ENCODE measurements around the gene NOSTRIN. TPM values are rescaled to one million over a fixed set of nuclear protein-coding genes. Genes with fewer than 3 reads are reported as not detected.

The NOSTRIN gene
- total and polyA plus RNA-seq, 4 donors = 4.1 to 16.7 (median 8.5) TPM

GRCh38 chr2:168912901-168913369 is 110.5 kb downstream of the NOSTRIN start (continued):
- TF ChIP-seq CTCF (IDR thresholded peaks at IDR 0.05; ENCODE audit: low read depth, low read length, missing input control) = no peak
- no peak for TF ChIP-seq MAX (IDR thresholded peaks at IDR 0.05)
- TF ChIP-seq RXRA (IDR thresholded peaks at IDR 0.05) = no peak
- TF ChIP-seq ATF3 (IDR thresholded peaks at IDR 0.05) = no peak

- no peaks in the 10 kb centered on the region for H3K27me3 ChIP-seq (ENCODE audit: control insufficient read depth in 4 of 4, insufficient read depth in 4 of 4, low read length in 3 of 4)
- TF ChIP-seq CTCF (IDR thresholded peaks at IDR 0.05; ENCODE audit: low read depth, low read length, missing input control) (no peak), HNF4A (conservative IDR thresholded peaks at IDR 0.05) (peak; percentile 82 to 87), YY1 (IDR thresholded peaks at IDR 0.05) (peak; percentile 68), RAD21 (IDR thresholded peaks at IDR 0.05) (peak; percentile 48 to 59), SP1 (IDR thresholded peaks at IDR 0.05) (peak; percentile 47), EGR1 (IDR thresholded peaks at IDR 0.05; ENCODE audit: low read depth in 2 of 2) (no peak), NR2F2 (IDR thresholded peaks at IDR 0.05) (no peak), HNF4G (IDR thresholded peaks at IDR 0.05) (peak; percentile 51), ATF3 (IDR thresholded peaks at IDR 0.05) (peak; percentile 45), MAX (IDR thresholded peaks at IDR 0.05) (peak; percentile 78), RXRA (IDR thresholded peaks at IDR 0.05) (peak; percentile 73 to 82), GABPA (IDR thresholded peaks at IDR 0.05 in 1 of 2, conservative IDR thresholded peaks at IDR 0.05 in 1 of 2) (peak in 1 of 2 donors; percentile 64), REST (IDR thresholded peaks at IDR 0.05) (no peak), FOXA1 (IDR thresholded peaks at IDR 0.05) (no peak), TAF1 (conservative IDR thresholded peaks at IDR 0.05) (no peak), ZBTB33 (IDR thresholded peaks at IDR 0.05) (peak; percentile 43), JUND (IDR thresholded peaks at IDR 0.05) (peak; percentile 60 to 74), FOXA2 (IDR thresholded peaks at IDR 0.05) (peak; percentile 54)
- H3K9me3 ChIP-seq (ENCODE audit: control insufficient read depth in 4 of 4, low read length in 3 of 4) = peaks cover 0 to 5% (median 2%) of the 10 kb centered on the region in 4 donors
- DNase-seq (ENCODE audit: low spot score) = no peak
- H3K27ac ChIP-seq (ENCODE audit: low read depth in 1 of 2, low read length in 2 of 2) = no peak overlapping the region
- H3K4me3 ChIP-seq (ENCODE audit: low read depth in 1 of 3, low read length in 3 of 3) = no peak overlapping the region
- WGBS = 38% methylated on average over 4 of the region's 4 CpGs
- H3K4me1 ChIP-seq (ENCODE audit: control insufficient read depth in 4 of 4, insufficient read depth in 4 of 4, low read length in 3 of 4) = peaks cover 2 to 11% (median 7%) of the 10 kb centered on the region in 4 donors
- H3K9ac ChIP-seq (ENCODE audit: low read depth in 1 of 2, low read length in 2 of 2) = no peak overlapping the region
- no peaks in the 10 kb centered on the region for H3K36me3 ChIP-seq (ENCODE audit: control insufficient read depth in 4 of 4, insufficient read depth in 3 of 4, low read depth in 1 of 4, low read length in 3 of 4)
Observed at GRCh38 chr2:168913495-168913894, 111.1 kb downstream of the NOSTRIN start.

Measured in liver (tissue), 9 donors.